Measurements from ENCODE around the gene PRKAR2B.
"Not testable (repeated sequence)": the region's sequence is repeated elsewhere in the genome, so short reads cannot be mapped to it uniquely, and the experiment has no call there.

Gene PRKAR2B

DNA sequence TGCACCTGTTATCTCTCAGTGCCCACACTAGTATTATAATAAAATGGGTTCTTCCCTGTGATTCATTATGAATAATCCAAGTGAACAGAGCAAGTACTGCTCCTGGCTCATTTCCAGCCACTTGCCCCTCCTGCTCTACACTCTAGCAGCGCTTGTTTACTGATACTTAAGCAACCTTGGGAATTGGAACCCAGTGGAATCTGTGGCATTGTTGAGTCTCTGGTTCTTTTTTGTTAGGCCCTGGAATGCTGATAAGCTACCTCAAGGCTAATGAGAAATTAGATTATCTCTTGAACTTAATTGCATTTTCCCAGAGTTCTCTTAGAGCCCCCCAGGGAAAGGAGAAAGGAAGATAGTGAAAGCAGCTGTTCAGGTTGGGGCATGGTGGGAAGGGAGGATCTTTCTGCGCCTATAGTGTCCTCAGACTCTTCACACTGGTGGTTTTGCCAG is 34.0 kb downstream of the PRKAR2B start:
- DNase-seq (ENCODE audit: low read depth): peak; percentile 41

DNA sequence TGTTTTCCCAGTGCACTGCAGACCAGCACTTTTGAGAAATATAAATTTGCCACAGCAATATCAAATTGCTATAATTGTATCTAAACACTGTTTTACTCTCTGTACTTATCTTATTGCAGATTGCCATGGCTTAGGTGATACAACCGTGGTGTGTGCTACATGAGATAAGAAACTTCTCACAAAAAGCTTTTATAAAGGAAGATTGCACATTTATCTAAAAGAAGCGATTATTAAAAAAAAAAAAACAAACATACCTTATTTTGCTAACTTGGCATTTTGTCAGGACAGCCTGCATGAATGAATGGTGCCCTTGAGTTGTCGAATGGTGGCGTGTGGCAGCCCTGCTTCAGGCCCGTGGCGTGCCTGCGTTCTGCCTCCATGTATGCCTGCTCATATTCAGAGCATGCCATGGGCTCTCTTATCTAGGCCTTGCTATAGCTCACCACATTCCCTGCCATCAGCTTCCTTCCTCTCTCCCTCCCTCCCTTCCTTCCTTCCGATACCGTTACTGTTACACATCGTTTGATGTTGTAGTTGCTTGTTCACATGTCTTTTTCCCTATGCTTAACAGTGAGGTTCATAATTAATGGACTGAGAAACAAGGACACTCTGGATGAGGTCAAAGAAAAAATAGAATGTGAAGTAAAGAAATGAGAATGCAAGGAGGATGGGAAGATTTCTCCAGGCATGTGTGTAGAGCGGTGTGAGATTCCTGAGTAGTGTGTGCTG is 34.9 kb downstream of the PRKAR2B start:
- no peak for DNase-seq (ENCODE audit: low read depth)

DNA sequence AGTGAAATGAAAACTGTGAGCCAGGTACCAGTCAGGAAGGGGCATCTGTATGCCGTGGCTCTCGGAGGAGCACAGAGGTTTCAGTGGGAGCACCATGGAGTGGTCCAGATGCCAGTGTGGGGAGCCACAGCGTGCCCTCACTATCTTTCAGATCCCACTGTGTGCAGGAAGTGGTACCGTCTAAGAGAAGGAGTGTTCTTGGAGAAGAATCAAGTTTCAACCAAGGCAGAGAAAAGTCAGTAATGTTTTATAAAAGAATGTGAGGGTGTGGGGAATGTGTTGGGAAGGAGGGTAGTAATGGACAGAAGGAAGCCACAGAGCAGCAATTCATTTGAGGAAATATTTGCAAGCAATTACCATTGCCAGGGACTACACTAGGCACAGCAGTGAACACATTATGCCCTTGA is 35.6 kb downstream of the PRKAR2B start:
- DNase-seq (ENCODE audit: low read depth): peak; percentile 38

DNA sequence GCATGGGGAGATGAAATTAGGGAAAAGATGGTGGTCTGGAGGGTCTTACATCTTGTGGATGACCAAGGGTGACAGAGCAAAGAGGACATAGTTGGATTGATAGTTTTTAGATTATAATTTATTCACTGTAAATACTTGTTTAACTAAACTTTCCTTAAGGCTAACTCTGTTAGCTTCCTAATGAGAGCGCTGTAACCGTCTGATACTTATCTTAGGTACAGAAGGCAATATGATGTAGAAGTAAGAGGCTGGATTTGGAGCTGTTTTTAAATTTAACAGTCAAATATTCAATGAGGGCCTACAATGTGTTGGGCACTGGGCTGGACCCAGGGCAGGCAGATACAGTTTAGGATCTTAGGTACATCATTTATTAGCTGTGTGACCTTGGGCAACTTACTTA is 36.0 kb downstream of the PRKAR2B start:
- no peak for DNase-seq (ENCODE audit: low read depth)

DNA sequence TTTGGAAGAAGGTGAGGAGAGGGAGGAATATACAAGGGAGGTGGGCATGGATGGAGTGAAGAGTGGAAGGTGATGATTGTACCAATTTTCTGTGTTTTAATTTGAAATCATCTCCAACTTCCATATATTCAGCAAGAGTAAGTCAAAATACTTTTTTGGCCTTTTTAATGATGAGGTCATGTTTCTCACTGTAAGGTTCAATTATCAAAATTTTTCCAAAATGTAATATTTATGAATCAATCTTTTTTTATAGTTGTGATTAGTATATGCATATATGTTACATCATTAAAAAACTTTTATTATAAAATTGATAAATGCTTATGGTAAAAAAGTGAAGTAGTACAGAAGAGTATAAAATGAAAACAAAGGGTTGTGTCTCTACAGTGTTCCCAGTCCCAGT is 40.7 kb downstream of the PRKAR2B start:
- DNase-seq (ENCODE audit: low read depth): no peak

DNA sequence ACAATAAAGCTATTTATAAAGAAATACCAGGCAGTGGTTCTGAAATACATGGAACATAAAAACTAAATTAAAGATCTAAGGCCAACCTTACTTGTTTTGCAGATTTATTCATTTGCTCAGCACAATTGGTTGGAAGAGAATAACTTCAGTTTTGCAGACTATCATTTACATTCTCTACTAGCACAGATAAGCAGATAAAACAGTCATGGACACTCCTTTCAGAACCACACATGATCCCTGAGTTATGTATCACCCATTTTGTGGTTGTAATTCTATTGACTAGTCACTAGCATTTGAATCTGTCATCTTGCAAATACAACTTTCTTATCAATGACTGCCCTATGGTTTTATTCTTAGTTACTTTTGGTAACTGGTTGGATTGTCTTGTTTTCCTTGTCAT is 45.1 kb downstream of the PRKAR2B start:
- no peak for DNase-seq (ENCODE audit: low read depth)

DNA sequence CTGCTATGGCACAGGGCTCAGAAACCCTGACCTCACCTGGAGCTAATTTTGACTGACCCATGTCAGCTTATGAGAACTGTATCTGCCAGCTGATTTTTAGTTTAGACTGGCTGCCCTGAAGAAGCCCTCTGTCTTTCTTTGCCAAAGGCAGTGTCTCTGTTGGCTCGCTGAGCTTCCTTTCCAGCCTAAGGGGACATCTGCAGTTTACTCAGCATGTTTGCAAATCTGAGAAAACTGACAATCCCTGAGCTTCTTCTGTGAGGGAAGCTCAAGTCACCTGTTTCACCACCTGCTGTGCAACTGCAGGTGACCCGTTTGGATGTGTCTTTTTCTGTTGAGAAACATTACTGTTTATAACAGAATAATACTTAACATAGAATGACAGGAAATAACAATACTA is 46.0 kb downstream of the PRKAR2B start:
- DNase-seq (ENCODE audit: low read depth): no peak

DNA sequence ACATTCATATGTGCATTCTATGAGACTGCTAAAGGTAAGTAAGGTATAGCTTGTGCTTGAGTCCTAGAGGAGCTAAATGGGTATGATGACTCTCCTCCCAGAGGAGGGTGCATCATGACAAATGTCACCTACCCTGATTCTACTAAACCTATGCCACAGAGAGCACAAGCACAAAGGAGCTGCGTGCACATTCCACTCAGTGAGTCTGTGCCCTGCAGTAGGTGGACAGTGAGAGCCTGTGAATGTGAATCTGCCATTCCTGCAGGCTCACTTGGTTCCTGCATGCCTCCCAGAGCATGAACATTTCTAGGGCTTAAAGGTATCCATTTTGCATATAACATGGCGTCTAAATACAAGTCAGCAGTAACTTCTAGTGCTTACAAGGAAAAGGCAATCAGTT is 46.8 kb downstream of the PRKAR2B start:
- no peak for DNase-seq (ENCODE audit: low read depth)

DNA sequence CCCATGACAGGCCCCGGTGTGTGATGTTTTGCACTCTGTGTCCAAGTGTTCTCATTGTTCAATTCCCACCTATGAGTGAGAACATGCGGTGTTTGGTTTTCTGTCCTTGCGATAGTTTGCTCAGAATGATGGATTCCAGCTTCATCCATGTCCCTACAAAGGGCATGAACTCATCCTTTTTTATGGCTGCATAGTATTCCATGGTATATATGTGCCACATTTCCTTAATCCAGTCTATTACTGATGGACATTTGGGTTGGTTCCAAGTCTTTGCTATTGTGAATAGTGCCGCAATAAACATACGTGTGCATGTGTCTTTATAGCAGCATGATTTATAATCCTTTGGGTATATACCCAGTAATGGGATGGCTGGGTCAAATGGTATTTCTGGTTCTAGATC is 49.2 kb downstream of the PRKAR2B start:
- DNase-seq (ENCODE audit: low read depth): not testable (repeated sequence)

DNA sequence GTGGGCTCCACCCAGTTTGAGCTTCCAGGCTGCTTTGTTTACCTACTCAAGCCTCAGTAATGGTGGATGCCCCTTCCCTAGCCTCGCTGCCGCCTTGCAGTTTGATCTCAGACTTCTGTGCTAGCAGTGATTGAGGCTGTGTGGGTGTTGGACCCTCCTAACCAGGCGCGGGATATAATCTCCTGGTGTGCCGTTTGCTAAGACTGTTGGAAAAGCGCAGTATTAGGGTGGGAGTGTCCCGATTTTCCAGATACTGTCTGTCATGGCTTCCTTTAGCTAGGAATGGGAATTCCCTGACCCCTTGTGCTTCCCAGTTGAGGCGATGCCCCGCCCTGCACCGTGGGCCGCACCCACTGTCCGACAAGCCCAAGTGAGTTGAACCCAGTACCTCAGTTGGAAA is 54.6 kb downstream of the PRKAR2B start:
- DNase-seq (ENCODE audit: low read depth): not testable (repeated sequence)

DNA sequence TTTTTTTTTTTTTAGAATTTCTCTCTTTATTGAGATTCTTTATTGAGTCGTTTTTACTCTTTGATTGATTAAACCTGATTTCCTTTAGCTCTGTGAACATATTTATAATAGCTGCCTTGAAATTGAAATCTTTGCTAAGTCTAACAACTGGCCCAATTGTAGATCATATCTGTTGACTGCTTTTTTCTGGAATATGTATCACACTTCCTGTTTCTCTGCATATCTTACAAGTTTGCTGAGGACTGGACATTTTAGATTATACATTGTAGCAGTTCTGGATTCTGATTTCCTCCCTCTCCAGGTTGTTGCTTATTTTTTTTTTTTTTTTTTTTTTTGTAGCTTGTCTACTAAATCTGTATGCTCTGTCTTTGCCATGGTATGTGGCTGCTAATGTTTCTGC is 56.3 kb downstream of the PRKAR2B start:
- no peak for DNase-seq (ENCODE audit: low read depth)

DNA sequence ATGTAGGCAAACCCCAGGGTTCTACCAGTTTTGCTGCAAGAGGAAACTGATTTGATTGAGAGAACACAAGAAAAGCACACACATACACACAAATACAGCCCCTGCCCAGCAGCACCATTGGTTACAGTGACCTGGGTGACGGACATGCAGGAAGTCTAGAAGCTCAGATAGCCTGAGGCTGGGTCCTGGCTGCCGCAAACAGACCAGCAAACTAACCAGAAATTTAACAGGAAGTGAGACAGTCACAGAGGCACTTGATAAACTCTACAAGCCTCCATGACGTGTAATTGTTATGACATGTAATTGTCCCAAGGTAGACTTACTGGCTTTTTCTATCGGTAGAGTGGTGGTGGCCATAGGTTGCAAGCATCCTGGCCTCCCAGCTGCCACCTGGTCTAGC is 58.9 kb downstream of the PRKAR2B start:
- peak; percentile 92 for DNase-seq (ENCODE audit: low read depth)

DNA sequence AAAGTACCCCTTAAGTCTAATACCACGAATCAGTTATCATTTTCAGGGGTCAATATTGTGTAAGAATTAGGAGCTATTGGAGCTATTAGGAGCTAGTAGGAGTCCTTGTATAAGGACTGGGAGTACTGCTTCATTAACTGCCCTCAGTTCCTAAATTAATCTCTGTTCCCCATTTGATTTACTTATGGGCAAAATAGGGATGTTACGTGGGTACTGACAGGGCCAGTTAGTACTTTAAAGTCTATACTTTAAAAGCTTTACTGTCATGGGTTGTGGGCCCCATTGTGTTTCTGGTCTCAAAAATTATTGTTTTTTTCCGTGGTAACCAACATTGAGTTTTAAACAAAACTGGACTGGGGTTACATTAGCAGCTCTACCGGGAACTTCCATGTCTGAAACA is 60.3 kb downstream of the PRKAR2B start:
- DNase-seq (ENCODE audit: low read depth): no peak

DNA sequence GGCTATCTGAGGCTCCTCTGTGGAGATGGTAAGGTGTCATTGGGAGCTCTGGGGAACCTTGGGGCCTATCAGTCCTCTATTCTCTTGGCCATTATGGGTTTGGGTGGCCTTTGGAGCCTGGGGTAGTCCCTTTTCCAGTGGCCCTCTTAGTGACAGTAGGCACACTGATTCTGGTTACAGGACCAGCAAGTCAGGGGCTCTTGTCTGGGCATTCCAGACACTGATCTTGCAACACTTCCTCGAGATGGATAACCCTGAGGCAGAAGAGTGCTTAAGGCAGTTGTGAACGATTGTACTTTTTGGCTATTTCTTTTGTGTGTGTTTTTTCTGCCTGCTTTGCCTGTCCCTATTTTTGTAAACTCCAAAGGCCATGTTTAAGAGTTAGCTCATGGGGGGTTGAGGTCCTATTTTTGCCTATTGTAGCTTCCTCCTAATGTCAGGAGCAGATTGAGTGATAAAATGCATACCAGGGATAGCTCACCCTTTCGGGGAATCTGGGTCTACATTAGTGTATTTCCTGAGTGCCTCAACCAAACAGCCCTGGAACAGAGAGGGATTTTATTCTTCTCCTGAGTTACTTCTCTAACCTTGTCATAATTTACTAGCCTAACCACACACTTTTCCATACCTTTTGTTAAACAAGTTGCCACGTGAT is 61.2 kb downstream of the PRKAR2B start:
- DNase-seq (ENCODE audit: low read depth): peak; percentile 74

DNA sequence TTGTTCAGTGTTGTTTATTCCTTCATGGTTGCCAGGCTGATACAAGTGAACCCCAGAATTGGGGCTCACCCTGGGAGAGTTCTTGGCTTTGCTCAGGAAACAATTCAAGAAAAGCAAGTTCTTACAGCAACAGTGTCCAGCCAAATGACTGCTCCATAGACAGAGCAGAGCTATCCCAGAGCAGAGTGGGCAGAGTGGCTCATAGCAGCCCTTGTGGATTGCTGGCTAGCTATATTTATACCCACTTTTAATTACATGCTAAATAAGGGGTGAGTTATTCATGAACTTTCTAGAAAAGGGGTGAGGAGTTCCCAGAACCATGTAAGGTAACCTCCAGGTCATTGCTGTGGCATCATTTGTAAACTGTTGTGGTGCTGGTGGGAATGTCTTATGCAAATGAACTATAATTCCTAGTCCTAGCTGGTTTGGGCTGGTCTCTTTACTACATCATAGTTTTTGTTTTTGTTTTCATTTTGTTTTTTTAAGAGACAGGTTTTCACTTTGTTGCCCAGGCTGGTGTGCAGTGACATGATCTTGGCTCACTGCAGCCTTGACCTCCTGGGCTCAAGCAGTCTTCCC is 64.4 kb downstream of the PRKAR2B start:
- no peak for DNase-seq (ENCODE audit: low read depth)

DNA sequence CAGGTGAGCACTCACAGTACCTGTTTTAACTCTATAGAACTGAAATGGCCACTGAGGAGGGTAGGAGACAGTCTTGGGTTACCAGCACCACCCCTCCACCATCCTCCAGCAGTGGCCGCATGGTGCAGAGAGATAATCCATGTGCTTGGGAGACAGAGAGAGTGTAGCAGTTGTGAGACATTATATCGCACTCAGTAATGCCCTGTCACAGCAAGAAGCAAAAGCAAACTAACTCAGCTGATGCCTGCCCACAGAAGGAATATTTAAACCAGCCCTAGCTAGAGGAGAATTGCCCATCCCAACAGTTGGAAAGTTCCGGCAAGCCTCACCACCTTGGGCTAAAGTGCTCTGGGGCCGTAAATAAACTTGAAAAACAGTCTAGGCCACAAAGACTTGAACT is 65.5 kb downstream of the PRKAR2B start:
- DNase-seq (ENCODE audit: low read depth): no peak

DNA sequence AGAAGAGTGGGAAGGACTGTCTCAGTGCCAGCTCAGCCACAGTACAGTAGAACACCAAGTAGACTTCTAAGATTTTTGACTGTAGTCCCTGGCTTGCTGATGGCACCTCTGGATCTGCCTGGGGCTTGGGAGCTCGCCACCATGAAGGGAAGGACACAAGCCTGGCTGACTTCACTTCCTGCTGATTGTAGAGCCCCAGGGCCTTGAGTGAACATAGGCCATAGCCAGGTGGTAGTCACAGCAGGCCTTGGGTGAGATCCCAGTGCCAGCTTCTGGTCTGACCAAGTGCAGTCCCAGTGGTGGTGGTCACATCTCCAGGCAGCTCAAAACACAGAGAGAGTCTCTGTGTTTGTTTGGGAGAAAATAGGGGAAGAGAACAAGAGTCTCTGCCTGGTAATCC is 66.7 kb downstream of the PRKAR2B start:
- DNase-seq (ENCODE audit: low read depth): no peak

DNA sequence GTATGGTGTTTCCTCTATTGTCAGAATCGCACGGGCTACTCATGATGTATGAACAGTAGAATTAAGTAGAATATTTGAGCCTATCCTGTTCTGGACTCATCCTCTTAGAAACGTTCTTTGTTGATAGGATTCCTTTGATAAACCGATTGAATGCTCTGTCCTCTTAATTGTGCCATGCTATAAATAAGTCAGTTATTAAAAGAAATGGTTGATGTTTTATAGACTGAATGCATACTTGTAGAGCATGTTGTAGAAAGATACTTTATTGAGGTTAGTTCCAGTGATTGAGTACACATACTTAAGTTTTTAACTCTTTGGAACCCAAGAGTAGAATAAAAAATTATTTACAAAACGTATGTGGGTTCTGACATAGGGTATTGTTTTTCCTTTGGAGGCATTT is 69.4 kb downstream of the PRKAR2B start:
- no peak for DNase-seq (ENCODE audit: low read depth)

DNA sequence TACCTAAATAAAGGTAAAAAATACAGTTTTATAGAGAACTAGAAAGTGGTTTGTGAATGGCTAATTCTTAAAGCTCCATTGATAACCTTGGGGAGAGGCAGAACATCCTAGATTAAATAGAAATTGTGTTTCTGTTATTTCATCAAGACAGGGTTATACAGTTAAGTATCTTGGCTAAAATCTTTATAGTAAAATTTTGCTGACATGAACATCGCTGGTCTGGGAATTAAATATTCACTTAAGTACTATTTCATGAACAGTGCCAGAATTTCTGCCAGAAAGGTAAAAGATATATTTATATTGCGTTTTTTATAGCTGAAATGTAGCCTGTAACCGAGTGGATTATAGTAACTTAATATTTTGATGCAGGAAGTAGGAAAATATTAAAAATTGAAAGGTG is 70.6 kb downstream of the PRKAR2B start:
- no peak for DNase-seq (ENCODE audit: low read depth)

DNA sequence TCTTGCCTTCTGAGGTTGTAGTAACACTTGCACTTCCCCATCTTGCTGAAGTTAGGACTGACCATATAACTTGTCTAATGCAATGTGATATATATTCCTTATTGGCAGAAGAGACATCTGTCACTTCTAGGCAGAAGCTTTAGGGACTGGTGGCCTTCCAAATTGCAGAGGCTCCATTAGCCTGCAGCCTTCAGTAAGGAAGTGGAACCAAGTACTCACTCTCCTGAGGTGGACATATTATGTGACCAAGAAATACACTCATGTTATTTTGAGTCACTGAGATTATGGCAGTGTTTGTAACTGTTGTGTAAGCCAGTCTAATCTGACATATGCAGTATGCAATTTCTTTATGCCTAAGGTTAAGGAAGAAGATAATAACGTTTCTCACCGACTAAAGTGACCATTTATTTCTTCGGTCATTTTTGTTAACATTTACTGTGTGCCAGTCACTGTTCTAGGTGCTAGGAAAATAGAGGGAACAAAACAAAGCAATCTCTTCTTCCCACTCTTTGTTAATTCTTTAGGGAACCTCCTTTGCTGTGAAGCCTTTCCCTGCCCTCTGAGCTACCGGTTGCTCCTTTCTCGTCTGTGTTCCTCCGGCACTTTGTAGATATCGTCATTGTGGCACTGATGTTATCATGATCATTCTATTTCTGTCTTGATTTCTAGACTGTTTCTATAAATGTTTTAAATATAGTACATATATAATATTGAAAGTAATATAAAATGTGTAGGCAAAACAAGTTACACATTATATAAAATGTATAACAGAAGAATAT is 71.4 kb downstream of the PRKAR2B start:
- no peak for DNase-seq (ENCODE audit: low read depth)

DNA sequence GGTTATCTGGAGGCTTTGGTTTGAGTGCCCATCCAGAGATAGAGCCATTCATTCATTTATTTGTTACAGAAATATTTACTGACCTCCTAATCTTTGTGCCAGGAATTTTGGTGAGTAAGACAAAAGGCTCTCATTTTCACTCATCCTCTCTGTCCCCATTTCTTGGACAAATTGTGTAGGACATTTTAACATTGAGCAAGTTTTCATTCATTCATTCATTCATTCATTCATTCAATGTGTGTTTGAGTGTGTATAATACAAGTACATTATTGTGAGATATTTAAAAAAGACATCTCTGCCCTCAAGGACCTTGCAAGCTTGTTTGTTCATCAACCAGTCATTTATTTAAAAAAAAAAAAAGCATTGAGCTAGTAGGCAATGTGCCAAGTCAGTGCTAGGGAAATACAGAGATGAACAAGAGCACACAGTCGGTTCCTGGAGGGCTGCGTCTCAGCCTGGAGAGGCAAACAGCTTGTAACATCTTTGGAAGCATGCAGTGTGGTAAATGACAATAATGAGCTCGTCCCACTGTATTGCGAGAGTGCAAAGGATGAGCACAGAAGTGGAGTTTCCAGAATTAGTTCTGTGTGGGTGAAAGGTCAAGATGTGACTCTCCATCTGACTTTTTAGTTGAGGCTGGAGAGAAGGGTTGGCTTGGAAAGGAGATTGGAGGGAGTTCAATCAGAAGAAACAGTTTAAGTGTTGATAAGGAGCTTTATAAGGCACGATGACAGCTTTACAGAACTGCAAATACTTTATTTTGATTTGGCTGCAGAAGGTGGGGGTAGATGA is 73.8 kb downstream of the PRKAR2B start:
- DNase-seq (ENCODE audit: low read depth): peak; percentile 56
